HCT116 (cell line): Measurements from ENCODE around the gene EMC10. TPM values are rescaled to one million over a fixed set of nuclear protein-coding genes. Genes with fewer than 3 reads are reported as not detected.

Experiments
- ATAC-seq: fragments of 200-7000 bp; cut with Tn5 transposase; 2 replicates; pipeline ENCODE4 v1.9.1; 2020; ENCODE audit warnings: mild to moderate bottlenecking, moderate library complexity
- BruUV-seq: library from RNA; stranded (reverse); fragments of 400-500 nt; replicated peaks from 2 replicates; lab custom pipeline; 2021; lab: Mats Ljungman, UMichigan
- CTCF ChIA-PET: fragments of 300-600 bp; sonication (Branson Sonifier 250); formaldehyde crosslinking; loops from one replicate; lab custom pipeline; 2021; ENCODE audit warnings: antibody characterized with exemption; lab: Charles Lee
- POLR2A ChIA-PET: fragments of 300-600, 350-600 bp; sonication (Branson Sonifier 250); formaldehyde crosslinking; loops from one replicate; lab custom pipeline; 2021; ENCODE audit warnings: antibody characterized with exemption; lab: Charles Lee
- RAD21 ChIA-PET, 2 experiments: fragments of 300-600 bp; sonication (Branson Sonifier 250); formaldehyde crosslinking; loops; one replicate each; lab custom pipeline; 2023; ENCODE audit warnings: low total read pairs in 2 of 2; ENCODE audit not compliant: uncharacterized antibody in 2 of 2, unreplicated experiment in 2 of 2, low non-redundant PET in 1 of 2; lab: Charles Lee
- DNase-seq: peaks from one replicate; pipeline ENCODE4 v3.0.0-alpha.2; 2010; ENCODE audit warnings: low read depth, low spot score
- H2AFZ ChIP-seq: fragments of 200-600 bp; shearing (Covaris generic), sonication (generic); 2 replicates; pipeline ENCODE4 v1.6.1; 2017; ENCODE audit warnings: low read depth, mixed run types, mixed read lengths, antibody characterized with exemption, low read length; ENCODE audit not compliant: poor library complexity, severe bottlenecking
- H3K27ac ChIP-seq: 2 replicates; pipeline ENCODE4 v1.5.1; 2012; ENCODE audit warnings: low read depth, low read length
- H3K27me3 ChIP-seq: fragments of 200-600 bp; sonication (generic); 2 replicates; pipeline ENCODE4 v1.6.1; 2016; ENCODE audit warnings: mixed run types, low read length, mixed read lengths; ENCODE audit not compliant: insufficient read depth
- H3K36me3 ChIP-seq, 2 experiments: fragments of 200-500 bp in 1 of 2; fragments of 200-600 bp in 1 of 2; sonication (Bioruptor generic) in 1 of 2; sonication (generic) in 1 of 2; 2 replicates each; pipeline versions ENCODE4 v1.5.1 to v1.6.1; 2014 to 2016; ENCODE audit warnings: low read length in 2 of 2, inconsistent platforms in 1 of 2, mixed read lengths in 1 of 2, mixed run types in 1 of 2; ENCODE audit not compliant: insufficient read depth in 2 of 2, control insufficient read depth in 1 of 2
- H3K4me1 ChIP-seq, 2 experiments: fragments of 200-600 bp in 1 of 2; sonication (generic) in 1 of 2; 2 replicates each; pipeline versions ENCODE4 v1.5.1 to v1.6.1; 2012 to 2017; ENCODE audit warnings: low read length in 2 of 2, inconsistent platforms in 1 of 2, mild to moderate bottlenecking in 1 of 2, mixed read lengths in 1 of 2, mixed run types in 1 of 2, moderate library complexity in 1 of 2; ENCODE audit not compliant: insufficient read depth in 2 of 2, control insufficient read depth in 1 of 2
- H3K4me2 ChIP-seq: fragments of 200-600 bp; sonication (generic); 2 replicates; pipeline ENCODE4 v1.6.1; 2017; ENCODE audit warnings: mixed run types, low read length, mixed read lengths
- H3K4me3 ChIP-seq, 2 experiments: fragments of 200-600 bp in 1 of 2; sonication (generic) in 1 of 2; replicated peaks in 1 of 2; 2 replicates each; pipeline ENCODE4 v1.5.1; 2011 to 2016; ENCODE audit warnings: low read length in 2 of 2, control low read depth in 1 of 2, low read depth in 1 of 2, mild to moderate bottlenecking in 1 of 2, mixed read lengths in 1 of 2, mixed run types in 1 of 2
- H3K79me2 ChIP-seq: fragments of 200-600 bp; sonication (generic); 2 replicates; pipeline ENCODE4 v1.6.1; 2017; ENCODE audit warnings: mild to moderate bottlenecking, mixed run types, low read length, moderate library complexity, mixed read lengths; ENCODE audit not compliant: insufficient read depth
- H3K9ac ChIP-seq: fragments of 200-600 bp; sonication (generic); 2 replicates; pipeline ENCODE4 v1.6.1; 2016; ENCODE audit warnings: low read length, mixed read lengths
- H3K9me2 ChIP-seq: fragments of 200-600 bp; sonication (generic), shearing (Covaris generic); 2 replicates; pipeline ENCODE4 v1.6.1; 2017; ENCODE audit warnings: mixed run types, mild to moderate bottlenecking, moderate library complexity; ENCODE audit not compliant: insufficient read depth
- H3K9me3 ChIP-seq, 2 experiments: fragments of 200-500 bp in 1 of 2; fragments of 200-600 bp in 1 of 2; sonication (Bioruptor generic) in 1 of 2; sonication (generic) in 1 of 2; 2 replicates each; pipeline ENCODE4 v1.6.1; 2014 to 2017; ENCODE audit warnings: low read length in 2 of 2, mixed read lengths in 2 of 2, inconsistent platforms in 1 of 2, low read depth in 1 of 2, mild to moderate bottlenecking in 1 of 2, mixed run types in 1 of 2, moderate library complexity in 1 of 2; ENCODE audit not compliant: control insufficient read depth in 1 of 2, insufficient read depth in 1 of 2
- H4K20me1 ChIP-seq: fragments of 200-600 bp; sonication (generic), shearing (Covaris generic); 2 replicates; pipeline ENCODE4 v1.6.1; 2017; ENCODE audit warnings: mixed run types, mild to moderate bottlenecking, moderate library complexity; ENCODE audit not compliant: insufficient read depth
- CBX3 ChIP-seq: IDR thresholded peaks from 2 replicates; pipeline ENCODE4 v1.6.1; 2012; ENCODE audit warnings: low read depth
- EGR1 ChIP-seq: IDR thresholded peaks from 2 replicates; pipeline ENCODE4 v1.6.1; 2012; ENCODE audit warnings: low read depth
- EZH2 ChIP-seq: fragments of 200-600 bp; sonication (generic); IDR thresholded peaks from 2 replicates; pipeline ENCODE4 v1.6.1; 2017; ENCODE audit warnings: antibody characterized with exemption, mixed run types
- EZH2phosphoT487 ChIP-seq: fragments of 200-600 bp; IDR thresholded peaks from 2 replicates; pipeline ENCODE4 v1.6.1; 2018; ENCODE audit warnings: antibody characterized with exemption, borderline replicate concordance
- FOSL1 ChIP-seq: IDR thresholded peaks from 2 replicates; pipeline ENCODE4 v1.6.1; 2012; ENCODE audit warnings: low read depth
- JUND ChIP-seq: IDR thresholded peaks from 2 replicates; pipeline ENCODE4 v1.6.1; 2012
- POLR2AphosphoS5 ChIP-seq: IDR thresholded peaks from 2 replicates; pipeline ENCODE4 v1.6.1; 2011; ENCODE audit warnings: mild to moderate bottlenecking, low read depth, low read length, moderate library complexity
- RAD21 ChIP-seq: IDR thresholded peaks from 2 replicates; pipeline ENCODE4 v1.6.1; 2012; ENCODE audit warnings: low read depth, mild to moderate bottlenecking
- SIN3A ChIP-seq: IDR thresholded peaks from 2 replicates; pipeline ENCODE4 v1.6.1; 2012; ENCODE audit warnings: low read depth
- SP1 ChIP-seq: IDR thresholded peaks from 2 replicates; pipeline ENCODE4 v1.6.1; 2012; ENCODE audit warnings: low read depth
- SRF ChIP-seq: IDR thresholded peaks from 2 replicates; pipeline ENCODE4 v1.6.1; 2012; ENCODE audit warnings: low read depth
- TCF7L2 ChIP-seq: IDR thresholded peaks from 2 replicates; pipeline ENCODE4 v1.7.0; 2011; ENCODE audit warnings: borderline replicate concordance, inconsistent platforms; ENCODE audit not compliant: insufficient read depth, insufficient read length; ENCODE audit errors: extremely low read depth
- intact Hi-C: fragments of 100-400 bp; cut with micrococcal nuclease; formaldehyde crosslinking; loops from 2 replicates; pipeline ENCODE4 v1.10.0; 2022
- total RNA-seq: library from RNA; stranded (reverse); gene quantifications from one replicate; pipeline ENCODE4 v1.2.1, GENCODE V29; 2021; ENCODE audit not compliant: unreplicated experiment
- TF ChIP-seq, protein P1 (sequence below): IDR thresholded peaks from 2 replicates; pipeline ENCODE4 v1.6.1; 2012
- TF ChIP-seq, protein P2 (sequence below): IDR thresholded peaks from 2 replicates; pipeline ENCODE4 v1.6.1; 2012; ENCODE audit warnings: low read depth
- TF ChIP-seq, protein P3 (sequence below): IDR thresholded peaks from 2 replicates; pipeline ENCODE4 v1.6.1; 2011; ENCODE audit warnings: mild to moderate bottlenecking, low read length, moderate library complexity; ENCODE audit not compliant: insufficient replicate concordance; ENCODE audit errors: extremely low read depth

EMC10 gene
- total RNA-seq, 1 experiment from 2014 or later = 92.4 TPM

DNA sequence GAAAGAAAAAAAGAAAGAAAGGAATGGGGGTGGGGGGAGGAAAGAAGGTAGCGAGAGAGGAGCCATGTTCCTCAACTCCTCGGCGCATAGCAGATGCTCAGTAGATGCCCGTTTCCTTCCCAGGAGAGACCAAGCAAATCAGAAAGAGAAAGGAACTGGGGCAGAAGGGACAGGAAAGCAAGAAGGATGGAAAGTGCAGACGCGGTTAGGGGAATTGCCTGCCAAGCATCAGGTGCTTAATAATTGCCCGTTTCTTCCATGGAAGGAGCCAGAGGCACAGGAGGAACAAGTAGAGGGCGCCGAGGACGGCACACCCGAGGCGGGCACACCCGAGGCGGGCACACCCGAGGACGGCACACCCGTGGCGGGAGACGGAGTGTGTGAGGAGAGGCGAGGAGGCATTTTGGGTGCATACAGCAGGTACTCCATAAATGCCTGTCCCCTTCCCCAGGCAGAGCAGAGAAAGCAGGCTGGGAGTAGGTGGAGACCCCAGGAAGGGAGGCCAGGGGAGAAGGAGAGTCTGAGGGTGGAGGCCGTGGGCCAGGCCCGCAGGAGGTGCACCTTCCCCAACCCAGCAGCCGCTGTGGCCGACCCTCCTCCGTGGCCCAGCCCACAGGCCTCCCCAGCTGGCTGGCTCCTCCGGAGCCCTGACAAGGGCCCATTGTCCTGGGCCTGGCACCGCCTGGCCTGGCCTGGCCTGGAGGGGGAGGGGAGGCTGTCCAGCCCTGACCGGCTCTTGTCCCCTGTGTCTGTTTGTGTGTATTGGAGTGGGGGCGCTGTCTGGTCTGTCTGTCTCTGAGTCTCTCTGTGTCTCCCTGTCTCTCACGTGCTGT is 20.1 kb downstream of the EMC10 start:
- no peaks in the 10 kb centered on the region for H3K79me2 ChIP-seq
- ChIA-PET POLR2A (no interaction called here), CTCF (interaction anchor here (0.7 kb wide), 1 partner anchor 1187 kb away, joined by 3 read pairs; no protein-coding TSS in a partner anchor), RAD21 (no interaction called here)
- H3K9me3 ChIP-seq = no peaks in the 10 kb centered on the region
- no TSS peak for BruUV-seq
- peaks cover 10 to 27% of the 10 kb centered on the region in 2 experiments for H3K4me1 ChIP-seq
- H3K27ac ChIP-seq = no peak overlapping the region; the same call in 1 of the 2 replicates
- no peaks in the 10 kb centered on the region for H3K9me2 ChIP-seq
- no peaks in the 10 kb centered on the region for H4K20me1 ChIP-seq
- DNase-seq (no peak), ATAC-seq (peak; percentile 64)
- intact Hi-C loops = no loop called here
- H3K9ac ChIP-seq = no peak overlapping the region
- TF ChIP-seq SRF (no peak), CBX3 (no peak), SIN3A (no peak), EZH2phosphoT487 (no peak), SP1 (no peak), EGR1 (no peak), EZH2 (no peak), POLR2AphosphoS5 (no peak), FOSL1 (no peak), RAD21 (no peak), JUND (no peak), TCF7L2 (no peak)
- TF ChIP-seq, protein P1, sequence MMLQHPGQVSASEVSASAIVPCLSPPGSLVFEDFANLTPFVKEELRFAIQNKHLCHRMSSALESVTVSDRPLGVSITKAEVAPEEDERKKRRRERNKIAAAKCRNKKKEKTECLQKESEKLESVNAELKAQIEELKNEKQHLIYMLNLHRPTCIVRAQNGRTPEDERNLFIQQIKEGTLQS = no peak
- TF ChIP-seq, protein P2, sequence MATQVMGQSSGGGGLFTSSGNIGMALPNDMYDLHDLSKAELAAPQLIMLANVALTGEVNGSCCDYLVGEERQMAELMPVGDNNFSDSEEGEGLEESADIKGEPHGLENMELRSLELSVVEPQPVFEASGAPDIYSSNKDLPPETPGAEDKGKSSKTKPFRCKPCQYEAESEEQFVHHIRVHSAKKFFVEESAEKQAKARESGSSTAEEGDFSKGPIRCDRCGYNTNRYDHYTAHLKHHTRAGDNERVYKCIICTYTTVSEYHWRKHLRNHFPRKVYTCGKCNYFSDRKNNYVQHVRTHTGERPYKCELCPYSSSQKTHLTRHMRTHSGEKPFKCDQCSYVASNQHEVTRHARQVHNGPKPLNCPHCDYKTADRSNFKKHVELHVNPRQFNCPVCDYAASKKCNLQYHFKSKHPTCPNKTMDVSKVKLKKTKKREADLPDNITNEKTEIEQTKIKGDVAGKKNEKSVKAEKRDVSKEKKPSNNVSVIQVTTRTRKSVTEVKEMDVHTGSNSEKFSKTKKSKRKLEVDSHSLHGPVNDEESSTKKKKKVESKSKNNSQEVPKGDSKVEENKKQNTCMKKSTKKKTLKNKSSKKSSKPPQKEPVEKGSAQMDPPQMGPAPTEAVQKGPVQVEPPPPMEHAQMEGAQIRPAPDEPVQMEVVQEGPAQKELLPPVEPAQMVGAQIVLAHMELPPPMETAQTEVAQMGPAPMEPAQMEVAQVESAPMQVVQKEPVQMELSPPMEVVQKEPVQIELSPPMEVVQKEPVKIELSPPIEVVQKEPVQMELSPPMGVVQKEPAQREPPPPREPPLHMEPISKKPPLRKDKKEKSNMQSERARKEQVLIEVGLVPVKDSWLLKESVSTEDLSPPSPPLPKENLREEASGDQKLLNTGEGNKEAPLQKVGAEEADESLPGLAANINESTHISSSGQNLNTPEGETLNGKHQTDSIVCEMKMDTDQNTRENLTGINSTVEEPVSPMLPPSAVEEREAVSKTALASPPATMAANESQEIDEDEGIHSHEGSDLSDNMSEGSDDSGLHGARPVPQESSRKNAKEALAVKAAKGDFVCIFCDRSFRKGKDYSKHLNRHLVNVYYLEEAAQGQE = no peak
- TF ChIP-seq, protein P3, sequence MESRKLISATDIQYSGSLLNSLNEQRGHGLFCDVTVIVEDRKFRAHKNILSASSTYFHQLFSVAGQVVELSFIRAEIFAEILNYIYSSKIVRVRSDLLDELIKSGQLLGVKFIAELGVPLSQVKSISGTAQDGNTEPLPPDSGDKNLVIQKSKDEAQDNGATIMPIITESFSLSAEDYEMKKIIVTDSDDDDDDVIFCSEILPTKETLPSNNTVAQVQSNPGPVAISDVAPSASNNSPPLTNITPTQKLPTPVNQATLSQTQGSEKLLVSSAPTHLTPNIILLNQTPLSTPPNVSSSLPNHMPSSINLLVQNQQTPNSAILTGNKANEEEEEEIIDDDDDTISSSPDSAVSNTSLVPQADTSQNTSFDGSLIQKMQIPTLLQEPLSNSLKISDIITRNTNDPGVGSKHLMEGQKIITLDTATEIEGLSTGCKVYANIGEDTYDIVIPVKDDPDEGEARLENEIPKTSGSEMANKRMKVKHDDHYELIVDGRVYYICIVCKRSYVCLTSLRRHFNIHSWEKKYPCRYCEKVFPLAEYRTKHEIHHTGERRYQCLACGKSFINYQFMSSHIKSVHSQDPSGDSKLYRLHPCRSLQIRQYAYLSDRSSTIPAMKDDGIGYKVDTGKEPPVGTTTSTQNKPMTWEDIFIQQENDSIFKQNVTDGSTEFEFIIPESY = no peak
- H2AFZ ChIP-seq = no peak overlapping the region
- H3K36me3 ChIP-seq = no peaks in the 10 kb centered on the region
- H3K27me3 ChIP-seq = no peaks in the 10 kb centered on the region
- H3K4me2 ChIP-seq = no peak overlapping the region
- no peak overlapping the region for H3K4me3 ChIP-seq
